Measurements from ENCODE around the gene RAX2.

RAX2 gene

DNA sequence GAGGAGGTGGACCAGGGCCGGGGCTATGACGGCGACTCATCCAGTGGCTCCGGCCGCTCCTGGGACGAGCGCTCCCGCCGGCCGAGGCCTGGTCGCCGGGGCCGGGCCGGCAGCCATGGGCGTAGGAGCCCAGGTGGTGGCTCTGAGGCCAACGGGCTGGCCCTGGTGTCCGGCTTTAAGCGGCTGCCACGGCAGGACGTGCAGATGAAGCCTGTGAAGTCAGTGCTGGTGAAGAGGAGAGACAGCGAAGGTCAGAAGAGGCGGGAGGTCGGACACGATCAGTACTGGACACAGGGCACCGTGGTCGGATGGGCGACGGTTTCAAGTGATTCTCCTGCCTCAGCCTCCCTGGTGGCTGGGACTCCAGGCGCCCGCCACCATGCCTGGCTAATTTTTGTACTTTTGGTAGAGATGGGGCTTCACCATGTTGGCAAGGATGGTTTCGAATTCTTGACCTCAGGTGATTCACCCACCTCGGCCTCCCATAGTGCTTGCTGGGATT, 41.5 kb downstream of the RAX2 start:
- H3K9ac ChIP-seq (ENCODE audit: low read depth, low read length, poor library complexity, severe bottlenecking), result no peak overlapping the region
- no peaks in the 10 kb centered on the region for H3K9me3 ChIP-seq (ENCODE audit: insufficient read depth, low read depth, low read length)
- H4K20me1 ChIP-seq (ENCODE audit: insufficient read depth, low read length, poor library complexity, severe bottlenecking), result no peaks in the 10 kb centered on the region
- no peak overlapping the region for H3K4me2 ChIP-seq (ENCODE audit: low read depth, low read length, poor library complexity, severe bottlenecking)
- no peak overlapping the region for H2AFZ ChIP-seq (ENCODE audit: low read length)
- no peak for TF ChIP-seq EZH2phosphoT487 (IDR thresholded peaks at IDR 0.05; ENCODE audit: borderline replicate concordance)
- TF ChIP-seq, protein P1, sequence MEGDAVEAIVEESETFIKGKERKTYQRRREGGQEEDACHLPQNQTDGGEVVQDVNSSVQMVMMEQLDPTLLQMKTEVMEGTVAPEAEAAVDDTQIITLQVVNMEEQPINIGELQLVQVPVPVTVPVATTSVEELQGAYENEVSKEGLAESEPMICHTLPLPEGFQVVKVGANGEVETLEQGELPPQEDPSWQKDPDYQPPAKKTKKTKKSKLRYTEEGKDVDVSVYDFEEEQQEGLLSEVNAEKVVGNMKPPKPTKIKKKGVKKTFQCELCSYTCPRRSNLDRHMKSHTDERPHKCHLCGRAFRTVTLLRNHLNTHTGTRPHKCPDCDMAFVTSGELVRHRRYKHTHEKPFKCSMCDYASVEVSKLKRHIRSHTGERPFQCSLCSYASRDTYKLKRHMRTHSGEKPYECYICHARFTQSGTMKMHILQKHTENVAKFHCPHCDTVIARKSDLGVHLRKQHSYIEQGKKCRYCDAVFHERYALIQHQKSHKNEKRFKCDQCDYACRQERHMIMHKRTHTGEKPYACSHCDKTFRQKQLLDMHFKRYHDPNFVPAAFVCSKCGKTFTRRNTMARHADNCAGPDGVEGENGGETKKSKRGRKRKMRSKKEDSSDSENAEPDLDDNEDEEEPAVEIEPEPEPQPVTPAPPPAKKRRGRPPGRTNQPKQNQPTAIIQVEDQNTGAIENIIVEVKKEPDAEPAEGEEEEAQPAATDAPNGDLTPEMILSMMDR (conservative IDR thresholded peaks at IDR 0.05; ENCODE audit: low read length), result no peak
- no peaks in the 10 kb centered on the region for H3K79me2 ChIP-seq (ENCODE audit: insufficient read depth, low read length)
- H3K36me3 ChIP-seq (ENCODE audit: insufficient read depth, low read length), result no peaks in the 10 kb centered on the region
- no peaks in the 10 kb centered on the region for H3F3A ChIP-seq (ENCODE audit: low read depth)
- no peaks in the 10 kb centered on the region for H3K4me1 ChIP-seq (ENCODE audit: insufficient read depth, low read length, poor library complexity, severe bottlenecking)
- H3K4me3 ChIP-seq (ENCODE audit: low read length, poor library complexity, severe bottlenecking), result no peak overlapping the region
- no peaks in the 10 kb centered on the region for H3K27me3 ChIP-seq (ENCODE audit: insufficient read depth, low read length, poor library complexity, severe bottlenecking)
- H3K9me2 ChIP-seq (replicated peaks; ENCODE audit: low read depth, low read length), result no peaks in the 10 kb centered on the region

DNA sequence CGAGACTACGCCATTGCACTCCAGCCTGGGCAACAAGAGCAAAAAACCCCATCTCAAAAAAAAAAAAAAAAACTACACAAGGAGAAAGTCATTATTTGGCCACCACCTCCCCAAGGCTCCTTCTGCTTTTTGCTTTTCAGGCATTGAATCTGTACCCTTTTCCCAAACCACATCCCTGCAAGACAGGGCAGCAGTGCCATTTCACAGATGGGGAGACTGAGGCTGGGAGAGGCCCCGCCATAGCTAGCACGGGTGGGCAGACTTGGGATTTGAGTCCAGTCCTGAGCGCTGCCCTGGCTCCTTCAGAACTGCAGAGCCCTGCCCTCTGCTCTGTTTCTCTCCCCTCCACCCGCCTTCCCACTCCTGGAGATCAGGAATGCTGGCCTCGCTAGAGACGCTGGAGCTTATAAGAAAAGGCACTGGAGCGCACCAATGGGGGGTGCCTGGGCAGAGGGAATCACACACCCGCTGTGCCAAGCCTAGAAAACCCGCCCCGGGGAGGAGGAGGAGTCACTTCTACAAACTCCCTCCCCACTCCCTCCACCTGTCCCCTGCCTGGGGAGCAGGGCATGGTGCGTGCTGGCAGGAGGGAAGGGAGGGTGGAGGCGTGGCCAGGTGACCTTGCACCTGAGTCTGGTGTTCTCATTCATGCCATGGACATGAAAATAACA, 46.3 kb downstream of the RAX2 start:
- Histone ChIP-seq H3K4me3 (ENCODE audit: low read length, poor library complexity, severe bottlenecking) (no peak overlapping the region), H2AFZ (ENCODE audit: low read length) (no peak overlapping the region), H4K20me1 (ENCODE audit: insufficient read depth, low read length, poor library complexity, severe bottlenecking) (no peaks in the 10 kb centered on the region), H3K27me3 (ENCODE audit: insufficient read depth, low read length, poor library complexity, severe bottlenecking) (no peaks in the 10 kb centered on the region), H3K9me2 (replicated peaks; ENCODE audit: low read depth, low read length) (no peaks in the 10 kb centered on the region), H3K36me3 (ENCODE audit: insufficient read depth, low read length) (no peaks in the 10 kb centered on the region), H3F3A (ENCODE audit: low read depth) (no peaks in the 10 kb centered on the region), H3K9me3 (ENCODE audit: insufficient read depth, low read depth, low read length) (no peaks in the 10 kb centered on the region), H3K4me2 (ENCODE audit: low read depth, low read length, poor library complexity, severe bottlenecking) (no peak overlapping the region), H3K9ac (ENCODE audit: low read depth, low read length, poor library complexity, severe bottlenecking) (no peak overlapping the region), H3K79me2 (ENCODE audit: insufficient read depth, low read length) (no peaks in the 10 kb centered on the region), H3K4me1 (ENCODE audit: insufficient read depth, low read length, poor library complexity, severe bottlenecking) (peaks cover 9% of the 10 kb centered on the region)
- TF ChIP-seq, protein P1 (conservative IDR thresholded peaks at IDR 0.05; ENCODE audit: low read length), result no peak
- TF ChIP-seq EZH2phosphoT487 (IDR thresholded peaks at IDR 0.05; ENCODE audit: borderline replicate concordance), result no peak

DNA sequence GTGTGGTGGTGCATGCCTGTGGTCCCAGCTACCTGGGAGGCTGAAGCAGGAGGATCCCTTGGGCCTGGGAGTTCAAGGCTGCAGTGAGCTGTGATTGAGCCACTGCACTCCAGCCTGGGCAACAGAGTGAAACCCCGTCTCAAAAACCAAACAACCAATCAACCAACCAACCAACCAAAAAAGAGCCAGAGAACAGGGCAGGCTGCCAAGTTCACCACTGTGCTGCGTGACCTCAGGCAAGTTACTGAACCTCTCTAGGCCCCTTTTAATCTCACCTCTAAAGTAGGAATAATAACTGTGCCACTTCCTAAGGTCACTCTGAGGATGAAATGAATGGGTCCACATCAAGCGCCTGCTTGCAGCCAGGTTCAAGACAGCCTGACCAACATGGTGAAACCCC, 46.9 kb downstream of the RAX2 start:
- peaks cover 9% of the 10 kb centered on the region for H3K4me1 ChIP-seq (ENCODE audit: insufficient read depth, low read length, poor library complexity, severe bottlenecking)
- no peak overlapping the region for H2AFZ ChIP-seq (ENCODE audit: low read length)
- no peaks in the 10 kb centered on the region for H3K27me3 ChIP-seq (ENCODE audit: insufficient read depth, low read length, poor library complexity, severe bottlenecking)
- no peak overlapping the region for H3K4me3 ChIP-seq (ENCODE audit: low read length, poor library complexity, severe bottlenecking)
- H3K9me3 ChIP-seq (ENCODE audit: insufficient read depth, low read depth, low read length), result no peaks in the 10 kb centered on the region
- H3F3A ChIP-seq (ENCODE audit: low read depth), result no peaks in the 10 kb centered on the region
- no peak overlapping the region for H3K4me2 ChIP-seq (ENCODE audit: low read depth, low read length, poor library complexity, severe bottlenecking)
- no peaks in the 10 kb centered on the region for H3K36me3 ChIP-seq (ENCODE audit: insufficient read depth, low read length)
- no peaks in the 10 kb centered on the region for H3K9me2 ChIP-seq (replicated peaks; ENCODE audit: low read depth, low read length)
- TF ChIP-seq EZH2phosphoT487 (IDR thresholded peaks at IDR 0.05; ENCODE audit: borderline replicate concordance), result no peak
- TF ChIP-seq, protein P1 (conservative IDR thresholded peaks at IDR 0.05; ENCODE audit: low read length), result no peak
- H3K79me2 ChIP-seq (ENCODE audit: insufficient read depth, low read length), result no peaks in the 10 kb centered on the region
- H3K9ac ChIP-seq (ENCODE audit: low read depth, low read length, poor library complexity, severe bottlenecking), result no peak overlapping the region
- no peaks in the 10 kb centered on the region for H4K20me1 ChIP-seq (ENCODE audit: insufficient read depth, low read length, poor library complexity, severe bottlenecking)

Data from Loucy (cell line).